Muscle of back (tissue), 13 donors: ENCODE measurements around the gene COQ6. TPM values are rescaled to one million over a fixed set of nuclear protein-coding genes. Genes with fewer than 3 reads are reported as not detected.
"Not testable (repeated sequence)": the region's sequence is repeated elsewhere in the genome, so short reads cannot be mapped to it uniquely, and the experiment has no call there.

Source experiments
- DNase-seq, 3 donors: peaks; one replicate each; pipeline versions ENCODE4 v3.0.0 to v3.0.0-alpha.2; 2013
- long read RNA-seq, 9 donors: transcript quantifications; one replicate each; lab custom pipeline, GENCODE V29; 2026
- polyA plus RNA-seq, 10 donors: library from polyadenylated mRNA; unstranded; fragments of 120-200 nt; gene quantifications; one replicate each; pipeline ENCODE4 v1.2.1, GENCODE V29; 2013; ENCODE audit not compliant: insufficient read length in 10 of 10

COQ6 gene
- polyA plus RNA-seq = 10 to 100 TPM; 25.8 to 46.2 (median 42.6) TPM
- long read RNA-seq, donor 1, transcript COQ6-201 (12 exons, 2,118 nt) = major isoform, 6 of 17 reads
- long read RNA-seq, donor 1, partial matches to known transcripts = 11 of 17 reads
- long read RNA-seq, donor 1, other reads (novel, unspliced or antisense) = 0 of 17 reads
- long read RNA-seq, donor 2, partial matches to known transcripts = 8 of 10 reads
- long read RNA-seq, donor 2, other reads (novel, unspliced or antisense) = 0 of 10 reads
- long read RNA-seq, donor 3 = 0 reads
- long read RNA-seq, donor 4, partial matches to known transcripts = 5 of 9 reads
- long read RNA-seq, donor 4, other reads (novel, unspliced or antisense) = 0 of 9 reads
- long read RNA-seq, donor 5, transcript COQ6-201 (12 exons, 2,118 nt) = major isoform, 8 of 13 reads
- long read RNA-seq, donor 5, partial matches to known transcripts = 5 of 13 reads
- long read RNA-seq, donor 5, other reads (novel, unspliced or antisense) = 0 of 13 reads
- long read RNA-seq, donor 6, transcript COQ6-201 (12 exons, 2,118 nt) = major isoform, 10 of 18 reads
- long read RNA-seq, donor 6, partial matches to known transcripts = 8 of 18 reads
- long read RNA-seq, donor 6, other reads (novel, unspliced or antisense) = 0 of 18 reads
- long read RNA-seq, donor 7, transcript COQ6-201 (12 exons, 2,118 nt) = major isoform, 5 of 13 reads
- long read RNA-seq, donor 7, partial matches to known transcripts = 6 of 13 reads
- long read RNA-seq, donor 7, other reads (novel, unspliced or antisense) = 0 of 13 reads
- long read RNA-seq, donor 8, partial matches to known transcripts = 7 of 11 reads
- long read RNA-seq, donor 8, other reads (novel, unspliced or antisense) = 0 of 11 reads
- long read RNA-seq, donor 9, partial matches to known transcripts = 0 of 1 reads
- long read RNA-seq, donor 9, other reads (novel, unspliced or antisense) = 0 of 1 reads

DNA sequence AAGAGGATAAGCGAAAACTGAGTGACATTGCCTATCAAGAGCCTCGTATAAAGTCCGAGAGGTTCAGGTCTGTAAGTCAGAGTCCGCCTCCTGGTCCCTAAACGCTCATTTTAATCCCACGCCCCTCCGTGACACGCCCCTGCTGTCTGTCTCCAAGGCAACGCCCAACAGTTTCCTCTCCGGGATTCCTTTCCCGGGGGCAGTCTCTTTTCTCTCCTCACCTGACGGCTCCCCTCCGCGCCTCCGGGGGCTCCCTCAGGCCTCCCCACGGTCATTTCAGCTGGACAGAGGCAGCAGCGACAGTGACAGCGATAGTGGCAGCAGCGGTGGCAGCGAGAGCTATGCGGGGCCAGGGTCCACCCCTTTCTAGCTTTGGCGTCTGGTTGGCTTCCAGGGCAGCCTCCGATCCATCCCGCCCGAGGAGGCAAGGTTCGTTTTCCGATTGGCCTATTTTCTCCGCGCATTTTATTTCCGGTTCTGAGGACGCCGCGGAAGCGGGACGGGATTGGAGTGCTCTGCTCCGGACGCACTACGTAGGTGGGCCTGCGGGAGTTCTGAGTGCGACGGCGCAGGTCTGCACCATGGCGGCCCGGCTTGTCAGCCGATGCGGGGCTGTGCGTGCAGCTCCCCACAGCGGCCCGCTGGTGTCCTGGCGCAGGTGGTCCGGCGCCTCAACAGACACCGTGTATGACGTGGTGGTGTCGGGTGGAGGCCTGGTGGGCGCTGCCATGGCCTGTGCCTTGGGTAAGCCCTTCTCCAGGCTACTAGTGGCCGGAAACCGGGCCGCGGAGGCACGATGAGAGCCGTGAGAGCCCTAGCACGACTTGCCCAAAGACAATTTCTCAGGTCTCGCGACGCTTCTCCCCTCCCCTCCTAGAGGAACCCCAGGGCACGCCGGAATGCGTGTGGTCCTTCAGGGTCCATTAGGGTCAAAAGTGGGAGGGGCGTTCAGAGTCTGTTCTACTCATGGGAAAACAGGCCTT, at the start of gene COQ6, which contains the start of gene FAM161B:
COQ6 (plus strand) TSS at position 551 of the 983 bp plus-strand sequence; CDS start at position 582, 31 bp downstream.
FAM161B (minus strand) TSS at position 343 of the 983 bp plus-strand sequence; CDS start at position 275, 68 bp downstream.
- peak; percentile 98 to 99 (median 98) for DNase-seq

DNA sequence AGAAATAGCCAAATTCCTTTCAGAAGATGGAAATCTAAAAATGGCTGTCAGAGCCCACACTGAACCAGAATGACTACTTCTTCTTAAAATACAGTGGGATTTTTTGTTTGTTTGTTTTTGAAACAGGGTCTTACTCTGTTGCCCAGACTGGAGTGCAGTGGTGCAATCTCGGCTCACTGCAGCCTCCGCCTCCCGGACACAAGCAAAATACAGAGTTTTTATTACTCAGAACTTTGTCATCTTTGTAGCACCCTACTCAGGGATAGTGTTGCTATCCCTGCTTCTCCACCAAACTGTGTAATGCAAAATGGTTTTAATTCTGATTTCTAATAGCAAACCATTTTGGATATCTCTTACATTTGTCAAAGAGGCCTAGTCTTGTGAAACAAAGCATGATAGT, 47.1 kb upstream of the COQ6 start:
- DNase-seq = no peak

DNA sequence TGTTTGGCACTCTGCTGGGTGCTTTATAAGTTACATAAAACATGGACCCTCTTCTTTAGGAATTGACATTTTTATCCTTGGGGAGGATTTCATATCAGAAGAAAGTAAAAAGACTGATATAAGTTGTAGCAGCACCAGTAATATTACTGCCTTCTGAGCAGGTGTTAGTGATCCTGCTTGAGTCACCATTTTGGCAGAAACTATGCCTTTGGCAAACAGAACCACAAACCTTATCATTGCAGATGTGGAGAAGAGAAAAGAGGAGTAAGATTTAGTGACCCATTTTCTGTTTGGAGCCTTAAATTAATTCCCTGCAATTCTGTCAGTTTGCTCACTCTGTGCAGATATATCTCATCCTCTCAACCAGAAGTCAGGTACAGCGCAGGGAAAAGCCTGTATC, 40.4 kb upstream of the COQ6 start:
- DNase-seq = no peak

DNA sequence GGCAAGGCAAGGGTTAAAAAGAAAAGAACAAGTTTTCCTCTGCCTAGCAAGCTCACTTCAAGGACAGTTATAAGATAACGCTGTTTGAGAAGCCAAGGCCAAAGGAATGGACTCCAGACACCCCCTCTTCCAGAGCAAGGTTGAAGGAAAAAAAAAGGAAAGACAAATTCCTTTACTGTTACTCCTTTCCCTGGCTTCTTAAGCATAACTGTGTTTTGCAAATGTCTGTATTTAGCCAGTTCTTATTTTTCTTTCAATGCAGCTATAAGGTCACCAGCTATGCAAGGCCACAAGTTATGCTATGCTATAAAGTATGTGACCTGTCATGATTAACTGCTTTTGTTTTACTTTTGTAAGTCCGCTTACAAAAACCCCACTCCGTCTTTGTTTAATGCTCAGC, 36.8 kb upstream of the COQ6 start:
- no peak for DNase-seq

DNA sequence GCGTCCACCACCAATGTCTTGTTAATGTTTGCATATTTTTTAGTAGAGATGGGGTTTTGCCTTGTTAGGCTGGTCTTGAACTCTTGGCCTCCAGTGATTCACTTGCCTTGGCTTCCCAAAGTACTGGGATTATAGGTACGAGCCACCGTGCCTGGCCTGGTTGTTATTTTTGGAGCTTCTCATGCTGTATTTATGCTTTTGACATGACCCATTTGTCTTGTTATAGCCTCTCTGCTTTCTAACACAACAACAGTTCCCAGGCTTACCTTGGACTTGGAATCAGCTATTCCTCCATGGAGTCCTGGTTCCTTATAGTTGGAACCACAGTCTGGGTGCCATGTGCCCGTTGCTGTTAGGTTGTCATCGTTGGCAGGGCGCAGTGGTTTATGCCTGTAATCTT, 33.8 kb upstream of the COQ6 start:
- no peak for DNase-seq

DNA sequence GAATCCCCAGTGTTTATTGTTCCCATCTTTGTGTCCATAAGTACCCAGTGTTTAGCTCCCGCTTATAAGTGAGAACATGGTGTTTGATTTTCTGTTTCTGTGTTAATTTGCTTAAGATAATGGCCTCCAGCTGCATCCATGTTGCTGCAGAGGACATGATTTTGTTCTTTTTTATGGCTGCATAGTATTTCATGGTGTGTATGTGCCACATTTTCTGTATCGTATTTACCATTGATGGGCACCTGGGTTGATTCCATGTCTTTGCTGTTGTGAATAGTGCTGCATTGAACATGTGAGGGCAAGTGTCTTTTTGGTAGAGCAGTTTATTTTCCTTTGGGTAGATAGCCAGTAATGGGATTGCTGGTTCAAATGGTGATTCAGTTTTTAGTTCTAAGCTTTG, 30.6 kb upstream of the COQ6 start:
- not testable (repeated sequence) for DNase-seq

DNA sequence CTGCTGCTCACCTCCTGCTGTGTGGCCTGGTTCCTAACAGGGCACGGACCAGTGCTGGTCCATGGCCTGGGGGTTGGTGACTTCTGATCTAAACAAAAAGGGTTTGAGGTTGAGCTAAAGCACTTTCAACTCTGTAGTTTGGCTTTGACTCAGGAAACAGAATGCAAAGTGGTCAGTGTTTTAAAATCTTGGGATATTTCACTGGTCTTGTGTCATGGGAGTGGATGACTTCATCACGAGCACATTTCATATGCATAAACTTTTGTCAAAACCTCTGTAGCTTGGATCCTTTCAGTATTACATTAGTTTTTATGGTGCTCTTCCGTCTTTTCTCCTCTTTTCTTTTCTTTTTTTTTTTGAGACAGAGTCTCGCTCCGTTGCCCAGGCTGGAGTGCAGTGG, 25.8 kb upstream of the COQ6 start:
- no peak for DNase-seq

DNA sequence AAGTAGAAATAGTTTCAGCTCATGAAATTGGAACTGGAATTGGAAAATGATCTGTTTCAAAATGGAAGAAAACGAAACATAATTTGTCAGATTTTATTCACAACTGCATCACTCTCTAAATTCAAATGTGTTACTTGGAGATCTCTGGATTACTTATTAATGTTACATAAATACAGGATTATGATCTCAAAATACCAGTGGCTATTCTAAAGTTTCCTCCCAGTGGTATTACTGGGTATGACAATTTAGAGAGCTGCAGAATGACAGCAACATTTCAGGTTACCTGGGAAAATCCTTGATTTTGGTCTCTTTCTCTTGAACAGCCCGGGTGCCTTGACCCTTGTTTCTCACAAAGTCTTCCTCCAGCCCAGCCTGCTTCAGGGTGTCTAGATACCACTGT, 14.4 kb upstream of the COQ6 start:
- no peak for DNase-seq

DNA sequence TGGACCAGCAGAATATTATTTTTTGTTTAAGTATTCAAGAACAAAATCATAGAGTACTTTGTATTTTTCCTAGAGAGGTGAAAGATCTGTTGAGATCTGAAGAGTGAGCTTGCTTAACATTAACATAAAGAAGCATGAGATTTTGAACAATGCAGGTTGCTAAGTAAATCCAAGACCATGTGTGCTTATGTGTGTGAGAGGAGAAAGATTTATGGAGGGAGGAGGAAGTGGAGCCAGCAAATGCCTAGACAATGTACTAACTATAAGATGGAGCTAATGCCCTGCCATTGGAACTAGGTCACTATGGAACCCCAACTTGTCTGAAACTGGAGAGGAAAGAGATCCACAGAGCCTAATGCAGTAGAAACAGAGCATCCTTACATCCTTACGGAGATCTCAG, 13.6 kb upstream of the COQ6 start:
- no peak for DNase-seq

DNA sequence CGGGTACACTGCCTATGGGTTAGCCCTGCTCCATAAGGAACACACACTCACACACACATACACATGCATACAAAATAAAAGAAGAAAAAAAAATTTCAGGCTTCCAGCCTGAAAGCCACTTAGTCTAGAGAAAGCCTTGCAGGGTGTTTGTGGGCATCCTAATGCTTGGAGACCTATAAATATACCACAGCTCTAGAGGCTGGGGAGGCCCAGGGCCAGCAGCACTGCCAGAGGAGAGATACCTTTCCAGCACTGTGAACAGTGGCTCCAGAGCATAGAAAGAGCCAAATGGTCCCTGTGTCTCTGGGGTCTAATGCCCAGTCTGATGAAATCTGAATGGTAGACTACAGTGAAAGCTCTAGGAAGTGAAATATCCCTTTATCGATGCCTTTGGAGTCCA, 13.1 kb upstream of the COQ6 start:
- no peak for DNase-seq

DNA sequence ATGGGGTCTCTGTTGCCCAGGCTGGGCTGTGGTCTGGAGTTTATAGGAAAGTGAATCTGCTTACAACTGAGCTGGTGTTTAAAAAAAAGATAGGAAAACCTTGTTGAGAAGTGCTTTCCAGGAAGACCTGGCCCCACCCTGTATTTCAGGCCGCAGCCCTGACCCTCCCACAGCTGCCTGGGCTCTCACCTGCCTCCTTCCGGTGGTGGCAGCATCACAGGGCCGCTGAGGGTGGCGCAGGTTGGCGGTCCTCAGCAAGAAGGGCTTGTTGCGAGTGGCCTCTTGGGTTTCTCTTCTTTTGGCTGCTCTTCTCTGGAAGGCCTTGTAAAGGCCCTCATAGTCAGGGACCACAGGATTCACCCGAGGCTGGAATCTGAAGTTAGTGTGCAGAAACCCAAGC, 7.9 kb upstream of the COQ6 start:
- no peak for DNase-seq

DNA sequence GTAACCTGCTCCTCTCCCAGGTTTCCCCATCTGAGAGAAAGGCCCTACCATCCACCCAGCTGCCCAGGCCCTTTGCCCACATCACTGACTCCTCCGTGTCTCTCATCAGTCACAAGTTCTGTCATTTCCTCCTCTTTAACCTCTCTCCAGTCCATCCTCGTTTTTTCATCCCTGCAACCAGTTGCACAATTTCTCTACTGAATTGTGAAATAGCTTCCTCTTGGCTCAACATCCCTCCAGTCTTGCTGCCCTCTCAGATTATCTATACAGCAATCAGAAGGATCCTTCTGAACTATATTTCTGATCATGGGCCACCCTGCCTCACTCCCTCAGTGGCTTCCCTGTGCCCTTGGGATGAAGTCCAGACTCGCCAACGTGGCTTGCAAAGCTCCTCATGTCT, 7.0 kb upstream of the COQ6 start:
- DNase-seq = peak in 2 of 3 donors; percentile 7 to 26

DNA sequence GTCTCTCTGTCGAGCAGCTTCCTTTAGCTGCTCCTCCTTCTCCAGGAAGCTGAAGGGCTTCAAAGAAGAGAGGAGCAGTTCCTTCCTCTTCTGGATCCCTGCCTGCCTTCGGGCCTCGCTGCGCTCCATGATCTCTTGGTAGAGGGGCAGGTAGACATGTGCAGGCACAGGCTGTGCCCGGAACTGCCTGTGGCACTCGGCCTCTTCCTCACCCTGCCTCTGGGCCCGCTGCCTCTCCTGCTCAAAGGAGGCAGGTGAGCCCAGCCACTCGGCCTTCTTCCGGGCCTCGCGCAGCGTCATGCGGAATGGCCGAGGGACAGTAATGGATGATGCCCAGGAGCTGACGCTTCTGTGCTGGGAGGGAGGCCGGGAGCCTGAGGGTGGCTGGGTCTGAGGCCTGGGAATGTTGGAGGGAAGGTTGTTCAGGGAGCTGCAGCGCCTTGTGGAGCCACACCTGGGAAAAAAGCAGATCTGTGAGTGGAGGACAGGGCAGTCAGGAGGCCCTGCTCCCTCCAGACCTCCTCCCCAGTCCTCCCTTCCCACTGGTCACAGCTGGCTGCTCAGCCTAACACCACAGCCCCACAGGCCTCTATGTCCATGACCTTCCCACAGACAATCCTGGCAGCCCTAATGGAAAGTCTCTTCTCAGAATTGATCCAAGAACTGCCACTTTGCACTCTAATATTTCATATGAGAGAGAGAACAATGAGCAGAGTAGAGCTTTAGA, 5.5 kb upstream of the COQ6 start:
- DNase-seq = no peak

DNA sequence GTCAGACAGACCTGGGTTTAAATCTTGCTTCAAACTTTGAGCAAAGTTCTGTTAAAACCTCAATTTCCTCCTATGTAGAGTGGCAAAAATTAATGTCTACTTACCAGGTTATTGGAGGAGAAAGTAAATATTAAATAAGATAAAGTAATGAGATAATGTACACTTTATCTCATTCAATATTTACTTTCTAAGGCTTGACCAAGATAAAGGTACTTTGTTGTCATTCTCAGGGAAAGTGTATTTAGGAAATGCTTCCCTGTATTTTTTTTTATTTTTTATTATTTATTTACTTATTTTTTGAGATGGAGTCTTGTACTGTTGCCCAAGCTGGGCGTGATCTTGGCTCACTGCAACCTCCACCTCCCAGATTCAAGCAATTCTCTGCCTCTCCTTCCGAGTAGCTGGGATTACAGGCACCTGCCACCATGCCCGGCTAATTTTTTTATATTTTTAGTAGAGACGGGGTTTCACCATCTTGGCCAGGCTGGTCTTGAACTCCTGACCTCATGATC, 4.9 kb upstream of the COQ6 start:
- DNase-seq = no peak

DNA sequence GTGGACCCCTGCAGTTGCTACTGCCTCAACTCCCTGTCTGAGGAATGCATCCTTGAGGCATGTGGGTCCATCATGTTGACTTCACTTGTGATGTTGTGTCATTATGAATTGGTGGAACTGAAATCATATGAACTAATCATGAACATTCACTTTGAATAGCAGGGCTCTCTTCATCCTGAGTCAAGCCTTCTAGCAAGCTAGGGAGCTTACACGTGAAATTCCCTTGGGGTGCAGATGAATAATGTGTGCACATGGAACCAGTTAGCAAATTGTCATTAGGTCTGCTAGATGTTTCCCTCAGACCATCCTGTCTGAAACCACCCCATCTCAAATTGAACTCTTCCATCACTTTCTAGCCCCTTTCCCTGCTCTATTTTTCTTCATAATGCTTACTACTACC, 3.6 kb downstream of the COQ6 start:
- no peak for DNase-seq

DNA sequence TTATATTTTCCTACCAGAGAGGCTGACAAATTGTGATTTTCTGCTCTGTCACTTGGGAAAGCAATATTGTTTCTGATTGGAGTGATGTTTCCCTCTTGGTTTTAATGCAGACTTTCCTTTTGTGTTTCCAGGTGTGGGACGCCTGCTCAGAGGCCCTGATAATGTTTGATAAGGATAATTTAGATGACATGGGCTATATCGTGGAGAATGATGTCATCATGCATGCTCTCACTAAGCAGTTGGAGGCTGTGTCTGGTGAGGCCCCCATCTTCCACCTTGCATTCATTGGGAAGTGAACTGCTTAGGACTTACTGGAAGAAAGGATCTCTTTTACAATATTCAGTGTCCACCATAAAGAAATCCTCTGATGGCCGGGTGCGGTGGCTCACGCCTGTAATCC, 5.6 kb downstream of the COQ6 start:
- DNase-seq = no peak

DNA sequence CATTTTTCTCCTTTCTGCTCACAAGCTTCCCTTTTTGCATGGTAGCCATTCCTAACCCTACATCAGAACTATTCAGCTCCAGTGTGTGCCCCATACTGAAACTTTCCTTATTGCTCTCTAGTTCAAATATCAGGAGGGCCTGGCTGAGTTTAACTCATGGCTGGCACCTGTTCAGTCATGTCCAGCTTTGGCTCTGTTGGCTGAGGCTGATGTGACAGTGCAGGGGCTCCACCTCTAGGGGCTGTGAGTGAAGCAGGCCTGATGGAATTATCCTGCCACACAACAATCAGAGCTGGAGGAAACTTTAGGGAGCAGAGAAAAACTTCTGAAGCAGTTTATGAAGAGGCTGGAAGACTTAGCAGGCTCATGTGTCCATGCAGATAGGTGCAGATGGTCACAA, 8.5 kb downstream of the COQ6 start:
- DNase-seq = peak; percentile 30 to 47 (median 34)

DNA sequence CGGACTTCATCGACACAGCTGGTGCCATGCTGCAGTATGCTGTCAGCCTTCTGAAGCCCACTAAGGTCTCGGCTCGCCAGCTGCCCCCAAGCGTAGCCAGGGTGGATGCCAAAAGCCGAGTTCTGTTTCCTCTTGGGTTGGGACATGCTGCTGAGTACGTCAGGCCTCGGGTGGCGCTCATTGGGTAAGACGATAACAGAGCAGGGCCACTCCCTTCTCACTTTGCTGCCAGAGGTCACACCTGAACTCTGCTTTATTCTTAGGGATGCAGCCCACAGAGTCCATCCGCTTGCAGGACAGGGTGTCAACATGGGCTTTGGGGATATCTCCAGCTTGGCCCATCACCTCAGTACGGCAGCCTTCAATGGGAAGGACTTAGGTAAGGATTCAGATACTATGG, 11.1 kb downstream of the COQ6 start:
- no peak for DNase-seq

DNA sequence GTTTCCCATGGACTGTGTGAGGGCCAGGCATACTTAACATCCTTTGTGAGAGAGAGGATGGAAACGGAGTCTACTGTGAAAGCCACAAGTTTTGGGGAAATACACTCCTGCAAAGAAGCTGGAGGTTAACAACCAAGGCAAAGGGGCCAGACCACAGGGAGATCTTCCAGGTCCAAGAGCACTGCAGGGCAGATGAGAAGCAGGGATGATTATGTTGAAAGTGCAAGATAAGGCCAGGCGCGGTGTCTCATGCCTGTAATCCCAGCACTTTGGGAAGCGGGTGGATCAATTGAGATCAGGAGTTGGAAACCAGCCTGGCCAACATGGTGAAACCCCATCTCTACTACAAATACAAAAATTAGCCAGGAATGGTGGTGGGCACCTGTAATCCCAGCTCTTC, 15.1 kb downstream of the COQ6 start:
- DNase-seq = no peak

DNA sequence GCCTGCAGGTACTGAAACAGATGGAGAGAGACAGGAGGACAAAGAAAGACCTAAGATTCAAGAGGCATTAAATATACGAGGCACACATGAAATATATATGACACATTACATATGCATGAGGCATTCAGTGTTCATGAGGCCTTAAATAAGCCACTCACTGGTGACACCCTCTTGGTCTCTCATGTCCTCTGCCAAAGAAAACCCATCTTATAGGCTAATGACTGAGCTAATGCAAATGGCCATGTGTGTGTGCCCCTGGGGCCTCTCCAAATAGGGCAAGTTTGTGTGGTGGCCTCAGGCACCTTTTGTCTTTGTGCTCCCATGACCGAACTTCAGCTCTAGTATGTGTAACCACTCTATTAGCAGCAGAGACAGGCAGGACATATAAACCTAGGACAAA, 18.8 kb downstream of the COQ6 start:
- DNase-seq = no peak

DNA sequence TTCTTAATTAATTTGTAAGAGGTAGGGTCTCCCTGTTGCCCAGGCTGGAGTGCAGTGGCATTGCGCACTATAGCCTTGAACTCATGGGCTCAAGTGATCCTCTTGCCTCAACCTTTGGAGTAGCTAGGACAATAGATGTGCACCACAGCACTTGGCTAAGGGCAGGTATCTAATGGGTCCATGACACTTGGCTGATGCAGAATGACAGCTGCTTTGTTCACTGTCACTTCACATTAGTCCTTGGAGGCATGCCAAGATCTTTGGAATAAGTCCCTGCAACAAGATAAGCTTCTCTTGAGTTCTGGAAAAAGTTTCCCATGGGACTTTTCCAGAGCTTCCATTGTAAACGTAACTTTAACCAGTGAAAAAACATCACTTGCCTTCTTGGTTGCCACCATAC, 23.4 kb downstream of the COQ6 start:
- DNase-seq = peak; percentile 22 to 42 (median 23)
